ENCODE measurements around the gene UBIAD1. TPM values are rescaled to one million over a fixed set of nuclear protein-coding genes. Genes with fewer than 3 reads are reported as not detected.

UBIAD1 gene
- polyA plus RNA-seq, 1 donor from 2014 or later, result 14.5 TPM

DNA sequence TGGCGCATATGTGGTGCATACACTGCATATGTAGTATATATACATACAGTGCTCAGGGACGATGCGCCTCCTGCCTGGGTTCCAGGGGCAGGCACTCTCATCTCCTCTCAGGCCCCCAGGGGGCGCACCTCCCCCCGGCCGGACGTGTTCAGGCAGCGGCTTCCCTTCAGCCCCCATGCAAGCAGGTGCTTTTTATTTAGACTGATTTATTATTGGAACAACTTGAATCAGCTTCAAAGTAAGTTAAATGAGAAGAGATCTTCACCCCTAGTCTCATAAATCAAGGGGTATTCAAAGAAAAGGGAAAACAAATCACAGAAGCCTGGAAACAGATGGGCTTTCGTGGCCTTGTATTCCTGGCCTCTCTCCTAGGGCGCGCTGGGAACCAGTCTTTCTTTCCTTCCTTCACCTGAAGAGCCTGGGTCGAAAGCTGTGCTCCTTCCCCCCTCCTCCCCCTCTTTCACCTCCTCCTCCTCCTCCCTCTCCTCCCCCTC lies 64.6 kb downstream of the UBIAD1 start:
- Histone ChIP-seq H4K20me1 (ENCODE audit: insufficient read depth) (no peaks in the 10 kb centered on the region), H3K4me3 (ENCODE audit: low read length) (no peak overlapping the region), H3K9me3 (ENCODE audit: low read length) (no peaks in the 10 kb centered on the region), H3K36me3 (ENCODE audit: insufficient read depth, low read length) (no peaks in the 10 kb centered on the region), H3F3A (ENCODE audit: insufficient read depth, low read length, poor library complexity, severe bottlenecking) (no peaks in the 10 kb centered on the region), H3K79me2 (replicated peaks; ENCODE audit: insufficient read depth, low read length) (no peaks in the 10 kb centered on the region), H2AFZ (ENCODE audit: low read depth, low read length) (no peak overlapping the region), H3K4me2 (ENCODE audit: low read length) (no peak overlapping the region), H3K27ac (ENCODE audit: low read length) (no peak overlapping the region), H3K9me2 (ENCODE audit: insufficient read depth, low read length) (no peaks in the 10 kb centered on the region), H3K9ac (ENCODE audit: low read length) (no peak overlapping the region), H3K27me3 (ENCODE audit: insufficient read depth, low read depth, low read length) (no peaks in the 10 kb centered on the region)
- TF ChIP-seq MXI1 (conservative IDR thresholded peaks at IDR 0.05; ENCODE audit: poor library complexity, severe bottlenecking) (no peak), SMC3 (conservative IDR thresholded peaks at IDR 0.05; ENCODE audit: poor library complexity) (peak; percentile 74), EP300 (conservative IDR thresholded peaks at IDR 0.05; ENCODE audit: poor library complexity, severe bottlenecking) (no peak), TAF1 (IDR thresholded peaks at IDR 0.05; ENCODE audit: low read depth) (no peak), REST (IDR thresholded peaks at IDR 0.05; ENCODE audit: borderline replicate concordance) (no peak), EZH2 (IDR thresholded peaks at IDR 0.05; ENCODE audit: borderline replicate concordance, insufficient read depth, low read length, poor library complexity, severe bottlenecking) (no peak), RAD21 (conservative IDR thresholded peaks at IDR 0.05) (peak; percentile 64), CTCF (IDR thresholded peaks at IDR 0.05; ENCODE audit: poor library complexity, severe bottlenecking) (peak; percentile 71), POLR2AphosphoS5 (IDR thresholded peaks at IDR 0.05) (no peak)

Small RNA genes within 50 kb of the gene (small RNA-seq; reads per million reads assigned to genes)
- 0 to 0.16 (median 0) reads per million in 3 experiments for gene RNU6-291P
- gene RPL39P6, result 0 reads per million in 3 experiments

Other genes starting within 250 kb of the UBIAD1 start
- not detected in 2 replicates for gene MASP2, start 226.0 kb upstream of the UBIAD1 start, polyA plus RNA-seq
- 22.9 and 23.2 TPM in 2 replicates for gene SRM, start 213.2 kb upstream of the UBIAD1 start, polyA plus RNA-seq
- 112 and 115 TPM in 2 replicates for gene EXOSC10, start 173.3 kb upstream of the UBIAD1 start, polyA plus RNA-seq
- gene ANGPTL7, start 83.8 kb upstream of the UBIAD1 start, polyA plus RNA-seq, result 0.12 TPM in 1 of 2 replicates, not detected in the other
- gene MTOR, start 10.6 kb upstream of the UBIAD1 start, polyA plus RNA-seq, result 41.2 and 44.9 TPM in 2 replicates
- gene DISP3, start 206.0 kb downstream of the UBIAD1 start, polyA plus RNA-seq, result 14.9 and 21.8 TPM in 2 replicates

Measured in neural cell (in vitro differentiated cells).